ENCODE results near the gene LINC01488. TPM values are rescaled to one million over a fixed set of nuclear protein-coding genes. Genes with fewer than 3 reads are reported as not detected.

The LINC01488 gene
- total RNA-seq, 1 experiment from 2014 or later, result not detected

- no peak for DNase-seq (ENCODE audit: low spot score)
Measured at GRCh38 chr11:69529001-69529400, 47.5 kb downstream of the LINC01488 start.

- DNase-seq (ENCODE audit: low spot score), result no peak
Measured at GRCh38 chr11:69530278-69531070, 49.0 kb downstream of the LINC01488 start.

GRCh38 chr11:69531071-69531716 lies 49.7 kb downstream of the LINC01488 start:
- no peak for DNase-seq (ENCODE audit: low spot score)

GRCh38 chr11:69531717-69532088 lies 50.2 kb downstream of the LINC01488 start:
- DNase-seq (ENCODE audit: low spot score), result no peak

GRCh38 chr11:69533296-69534165 lies 52.1 kb downstream of the LINC01488 start:
- DNase-seq (ENCODE audit: low spot score), result no peak

- DNase-seq (ENCODE audit: low spot score), result no peak
Measured at GRCh38 chr11:69534166-69534530, 52.7 kb downstream of the LINC01488 start.

- no peak for DNase-seq (ENCODE audit: low spot score)
Measured at GRCh38 chr11:69535908-69536307, 54.4 kb downstream of the LINC01488 start.

GRCh38 chr11:69536406-69536805 lies 54.9 kb downstream of the LINC01488 start:
- DNase-seq (ENCODE audit: low spot score), result no peak

GRCh38 chr11:69537126-69537525 lies 55.7 kb downstream of the LINC01488 start:
- DNase-seq (ENCODE audit: low spot score), result no peak

GRCh38 chr11:69537855-69538640 lies 56.6 kb downstream of the LINC01488 start:
- DNase-seq (ENCODE audit: low spot score), result no peak

GRCh38 chr11:69538854-69539253 lies 57.4 kb downstream of the LINC01488 start:
- DNase-seq (ENCODE audit: low spot score), result no peak

GRCh38 chr11:69539416-69540117 lies 58.1 kb downstream of the LINC01488 start:
- DNase-seq (ENCODE audit: low spot score), result peak; percentile 35

- DNase-seq (ENCODE audit: low spot score), result peak; percentile 78
Measured at GRCh38 chr11:69540118-69541000, 58.9 kb downstream of the LINC01488 start.

- peak; percentile 34 for DNase-seq (ENCODE audit: low spot score)
Measured at GRCh38 chr11:69541001-69541285, 59.5 kb downstream of the LINC01488 start.

- DNase-seq (ENCODE audit: low spot score), result peak; percentile 52
Measured at GRCh38 chr11:69541501-69542313, 60.2 kb downstream of the LINC01488 start.

GRCh38 chr11:69542314-69543168 lies 61.1 kb downstream of the LINC01488 start:
- DNase-seq (ENCODE audit: low spot score), result no peak

Measured in A172 (cell line).